ENCODE measurements around the gene PSEN1. TPM values are rescaled to one million over a fixed set of nuclear protein-coding genes. Genes with fewer than 3 reads are reported as not detected.

The PSEN1 gene
- total RNA-seq, 1 experiment from 2014 or later = 26.9 TPM

DNA sequence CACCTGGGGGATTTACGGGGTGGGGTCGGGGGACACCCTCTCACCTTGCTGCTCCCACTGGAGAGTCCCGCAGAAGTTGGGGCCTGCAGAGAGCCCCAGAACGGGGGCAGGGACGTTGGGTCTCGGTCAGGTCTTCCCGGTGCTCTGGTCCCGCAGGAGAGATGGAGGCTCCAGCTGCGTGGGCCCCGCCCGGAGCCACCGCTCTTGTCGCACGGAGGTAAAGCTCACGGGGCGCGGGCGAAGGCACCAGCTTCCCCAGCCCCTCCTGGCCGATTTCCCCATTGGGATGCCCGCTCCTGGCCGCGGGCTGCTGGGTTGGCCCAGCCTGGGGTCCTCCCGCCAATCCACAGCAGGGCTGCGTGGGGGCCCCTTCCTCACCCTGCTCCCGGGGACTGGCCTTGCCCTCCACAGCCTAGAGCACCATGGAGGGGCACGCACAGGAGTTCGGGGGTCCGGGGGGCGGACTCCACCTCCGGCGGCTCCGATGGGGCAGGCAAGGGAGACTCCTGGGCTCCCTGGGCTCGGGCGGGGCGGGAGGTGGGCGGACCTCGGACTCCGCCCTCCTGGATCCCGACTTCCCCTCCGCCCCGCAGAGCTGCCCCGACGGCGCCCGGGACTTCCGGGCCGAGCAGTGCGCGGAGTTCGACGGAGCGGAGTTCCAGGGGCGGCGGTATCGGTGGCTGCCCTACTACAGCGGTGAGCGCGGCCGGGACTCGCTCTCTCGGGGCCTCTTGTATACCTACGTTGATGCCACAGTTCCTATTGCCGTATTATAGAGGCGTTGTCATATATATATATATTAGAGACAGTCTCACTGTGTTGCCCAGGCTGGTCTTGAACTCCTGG, 109.4 kb downstream of the PSEN1 start:
- Histone ChIP-seq H3K36me3 (ENCODE audit: control insufficient read depth in 1 of 2, insufficient read depth in 2 of 2, low read length in 2 of 2) (no peaks in the 10 kb centered on the region), H3K9ac (ENCODE audit: low read length) (no peak overlapping the region), H3K27ac (ENCODE audit: low read depth, low read length) (no peak overlapping the region), H3K27me3 (ENCODE audit: insufficient read depth, low read length) (no peaks in the 10 kb centered on the region), H2AFZ (ENCODE audit: low read depth, low read length, poor library complexity, severe bottlenecking) (no peak overlapping the region), H4K20me1 (ENCODE audit: insufficient read depth) (no peaks in the 10 kb centered on the region), H3K4me2 (ENCODE audit: low read length) (no peak overlapping the region), H3K9me3 (ENCODE audit: control insufficient read depth in 1 of 2, insufficient read depth in 1 of 2, low read depth in 1 of 2, low read length in 2 of 2) (no peaks in the 10 kb centered on the region), H3K4me3 (replicated peaks in 1 of 2; ENCODE audit: low read depth in 1 of 2, low read length in 2 of 2) (no peak overlapping the region), H3K4me1 (ENCODE audit: control insufficient read depth in 1 of 2, insufficient read depth in 2 of 2, low read length in 2 of 2) (no peaks in the 10 kb centered on the region), H3K9me2 (ENCODE audit: insufficient read depth) (no peaks in the 10 kb centered on the region), H3K79me2 (ENCODE audit: insufficient read depth, low read length) (no peaks in the 10 kb centered on the region)
- BruUV-seq (replicated peaks) = no TSS peak
- ChIA-PET CTCF (no interaction called here), RAD21 (ENCODE audit: low non-redundant PET in 1 of 2, low total read pairs in 2 of 2, uncharacterized antibody in 2 of 2, unreplicated experiment in 2 of 2) (no interaction called here), POLR2A (no interaction called here)
- ATAC-seq (no peak), DNase-seq (ENCODE audit: low read depth, low spot score) (no peak)
- intact Hi-C loops (cut with micrococcal nuclease) = no loop called here
- TF ChIP-seq TCF7L2 (IDR thresholded peaks at IDR 0.05; ENCODE audit: borderline replicate concordance, extremely low read depth, insufficient read depth, insufficient read length) (no peak), ZFX (IDR thresholded peaks at IDR 0.05) (no peak), ELF1 (IDR thresholded peaks at IDR 0.05; ENCODE audit: borderline replicate concordance, low read depth) (no peak)
- TF ChIP-seq, protein P1, sequence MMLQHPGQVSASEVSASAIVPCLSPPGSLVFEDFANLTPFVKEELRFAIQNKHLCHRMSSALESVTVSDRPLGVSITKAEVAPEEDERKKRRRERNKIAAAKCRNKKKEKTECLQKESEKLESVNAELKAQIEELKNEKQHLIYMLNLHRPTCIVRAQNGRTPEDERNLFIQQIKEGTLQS (IDR thresholded peaks at IDR 0.05) = no peak

DNA sequence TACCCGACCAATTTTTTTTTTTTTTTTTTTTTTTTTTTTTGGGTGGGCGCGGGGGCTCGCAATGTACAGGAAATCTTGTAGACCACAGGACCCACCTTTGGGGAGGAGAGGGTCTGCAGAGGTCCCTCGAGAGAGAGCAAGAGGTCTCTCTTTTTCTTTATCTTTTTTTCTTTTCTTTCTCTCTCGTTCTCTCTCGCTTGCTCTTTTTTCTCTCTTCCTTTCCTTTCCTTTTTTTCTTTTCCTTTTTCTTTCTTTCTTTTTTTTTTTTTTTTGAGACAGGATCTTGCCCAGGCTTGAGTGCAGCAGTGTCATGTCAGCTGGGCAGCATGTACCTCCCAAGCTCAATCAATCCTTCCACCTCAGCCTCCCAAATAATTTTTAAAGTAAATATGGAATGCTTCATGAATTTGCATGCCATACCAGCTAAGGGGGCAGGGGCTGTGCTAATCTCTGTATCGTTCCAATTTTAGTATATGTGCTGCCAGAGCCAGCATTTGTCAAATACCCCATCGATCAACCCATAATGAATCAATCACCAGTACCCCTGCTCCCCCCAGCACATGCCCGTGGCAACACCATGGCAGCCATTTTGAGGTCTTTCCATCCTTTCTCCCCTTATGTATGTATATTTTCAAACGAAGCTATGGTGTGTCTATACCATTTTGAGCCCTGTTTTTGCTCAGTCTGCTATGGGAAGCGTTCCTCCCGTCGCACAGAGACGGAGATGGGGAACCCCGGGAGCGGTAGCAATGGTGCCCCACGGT, 110.3 kb downstream of the PSEN1 start:
- Histone ChIP-seq H3K9me3 (ENCODE audit: control insufficient read depth in 1 of 2, insufficient read depth in 1 of 2, low read depth in 1 of 2, low read length in 2 of 2) (no peaks in the 10 kb centered on the region), H3K9ac (ENCODE audit: low read length) (no peak overlapping the region), H3K27ac (ENCODE audit: low read depth, low read length) (no peak overlapping the region), H3K9me2 (ENCODE audit: insufficient read depth) (no peaks in the 10 kb centered on the region), H3K27me3 (ENCODE audit: insufficient read depth, low read length) (no peaks in the 10 kb centered on the region), H4K20me1 (ENCODE audit: insufficient read depth) (no peaks in the 10 kb centered on the region), H3K36me3 (ENCODE audit: control insufficient read depth in 1 of 2, insufficient read depth in 2 of 2, low read length in 2 of 2) (no peaks in the 10 kb centered on the region), H3K4me2 (ENCODE audit: low read length) (no peak overlapping the region), H2AFZ (ENCODE audit: low read depth, low read length, poor library complexity, severe bottlenecking) (no peak overlapping the region), H3K79me2 (ENCODE audit: insufficient read depth, low read length) (no peaks in the 10 kb centered on the region), H3K4me3 (replicated peaks in 1 of 2; ENCODE audit: low read depth in 1 of 2, low read length in 2 of 2) (no peak overlapping the region), H3K4me1 (ENCODE audit: control insufficient read depth in 1 of 2, insufficient read depth in 2 of 2, low read length in 2 of 2) (no peaks in the 10 kb centered on the region)
- ChIA-PET CTCF (interaction anchor here (0.7 kb wide), 1 partner anchor 20 kb away, joined by 4 read pairs; no protein-coding TSS in a partner anchor), RAD21 (ENCODE audit: low non-redundant PET in 1 of 2, low total read pairs in 2 of 2, uncharacterized antibody in 2 of 2, unreplicated experiment in 2 of 2) (no interaction called here), POLR2A (no interaction called here)
- ATAC-seq (no peak), DNase-seq (ENCODE audit: low read depth, low spot score) (no peak)
- TF ChIP-seq YY1 (IDR thresholded peaks at IDR 0.05; ENCODE audit: extremely low read depth, insufficient replicate concordance, low read depth, low read length) (no peak), ZNF274 (IDR thresholded peaks at IDR 0.05; ENCODE audit: low read depth, low read length) (no peak), SIN3A (IDR thresholded peaks at IDR 0.05; ENCODE audit: low read depth) (no peak)
- intact Hi-C loops (cut with micrococcal nuclease) = no loop called here
- BruUV-seq (replicated peaks) = no TSS peak

Measured in HCT116 (cell line).